Lower leg skin (tissue), 4 donors: ENCODE data around the gene MAST4. TPM values are rescaled to one million over a fixed set of nuclear protein-coding genes. Genes with fewer than 3 reads are reported as not detected.

Experiments used
- DNase-seq, 2 donors: peaks; one replicate each; pipeline ENCODE4 v3.0.0-alpha.2; 2019; ENCODE audit warnings: low spot score in 2 of 2
- H3K4me3 ChIP-seq: fragments of 200-600 bp; sonication (generic); 2 replicates; pipeline ENCODE4 v1.5.1; 2017; ENCODE audit warnings: mild to moderate bottlenecking, low read depth; ENCODE audit not compliant: poor library complexity, severe bottlenecking
- CTCF ChIP-seq, 3 donors: fragments of 450-650 bp; IDR thresholded peaks; one replicate each; pipeline ENCODE4 v1.5.1; 2016; ENCODE audit warnings: antibody characterized with exemption in 3 of 3, mild to moderate bottlenecking in 3 of 3, moderate library complexity in 2 of 3
- POLR2A ChIP-seq, 2 donors: fragments of 450-650 bp; IDR thresholded peaks; one replicate each; pipeline ENCODE4 v1.6.1; 2016 to 2017; ENCODE audit warnings: antibody characterized with exemption in 2 of 2, mild to moderate bottlenecking in 1 of 2, moderate library complexity in 1 of 2
- WGBS, 2 donors: methylation state at CpG; one replicate each; pipeline ENCODE4 v1.1.5; 2018; 5-methylcytosine and 5-hydroxymethylcytosine counted together
- intact Hi-C: fragments of 100-400 bp; cut with DNase I; formaldehyde crosslinking; loops from one replicate; pipeline ENCODE4 v1.15.0; 2023; ENCODE audit warnings: low total_unique reads
- total RNA-seq, 4 donors: library from RNA; depleted of rRNA; stranded (reverse); fragments of >200 nt; gene quantifications; one replicate each; pipeline ENCODE4 v1.1.0, GENCODE V29; 2016

Gene MAST4
- total RNA-seq, 4 donors from 2014 or later: 49.0 to 109 (median 55.5) TPM

- intact Hi-C loops: no loop called here
- WGBS, 2 donors: 79 to 84% methylated on average over 6 of the region's 6 CpGs
- no peak for TF ChIP-seq POLR2A (IDR thresholded peaks at IDR 0.05)
- TF ChIP-seq CTCF (IDR thresholded peaks at IDR 0.05): no peak
- H3K4me3 ChIP-seq: no peak overlapping the region
- no peak for DNase-seq
These were observed 378.1 kb downstream of the MAST4 start for GRCh38 chr5:66974256-66974655.

- TF ChIP-seq POLR2A (IDR thresholded peaks at IDR 0.05): no peak
- TF ChIP-seq CTCF (IDR thresholded peaks at IDR 0.05): no peak
- intact Hi-C loops: no loop called here
These were observed 379.9 kb downstream of the MAST4 start for GRCh38 chr5:66976108-66976507.

DNA sequence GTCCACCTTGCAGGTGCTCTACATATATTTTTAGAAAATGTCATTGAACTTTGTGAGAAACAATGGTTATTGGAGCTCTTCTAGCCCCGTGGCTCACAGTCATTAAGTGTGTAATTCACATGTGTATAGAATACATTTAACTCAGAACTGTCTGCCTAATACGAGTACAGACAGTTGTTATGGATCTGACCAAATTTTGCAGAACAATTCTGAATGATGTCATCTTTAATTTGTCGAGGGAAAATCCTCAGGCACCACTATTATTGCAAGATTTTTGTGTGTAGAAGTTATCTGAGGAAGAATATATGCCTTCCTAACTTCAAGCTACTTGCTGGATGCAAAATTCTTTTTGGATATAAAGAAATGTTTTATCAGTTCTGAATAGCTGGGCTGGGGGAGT lies 383.5 kb downstream of the MAST4 start:
- WGBS, 2 donors: 83 to 87% methylated on average over 3 of the region's 3 CpGs
- no peak for DNase-seq
- no peak overlapping the region for H3K4me3 ChIP-seq
- TF ChIP-seq POLR2A (IDR thresholded peaks at IDR 0.05): no peak
- TF ChIP-seq CTCF (IDR thresholded peaks at IDR 0.05): no peak
- intact Hi-C loops: loop anchor here (10.0 kb wide), 1 partner anchor 225 kb away; no protein-coding TSS in a partner anchor

More at GRCh38 chr5:66976108-66976507, 379.9 kb downstream of the MAST4 start:
- no peak for DNase-seq
- H3K4me3 ChIP-seq: no peak overlapping the region
- WGBS, 2 donors: 88 to 91% methylated on average over 4 of the region's 4 CpGs

GRCh38 chr5:66981266-66982055 lies 385.3 kb downstream of the MAST4 start:
- TF ChIP-seq CTCF (IDR thresholded peaks at IDR 0.05): no peak
- no peak for TF ChIP-seq POLR2A (IDR thresholded peaks at IDR 0.05)
- intact Hi-C loops: loop anchor here (10.0 kb wide), 1 partner anchor 223 kb away; no protein-coding TSS in a partner anchor
- 68 to 72% methylated on average over 5 of the region's 5 CpGs for WGBS, 2 donors

DNA sequence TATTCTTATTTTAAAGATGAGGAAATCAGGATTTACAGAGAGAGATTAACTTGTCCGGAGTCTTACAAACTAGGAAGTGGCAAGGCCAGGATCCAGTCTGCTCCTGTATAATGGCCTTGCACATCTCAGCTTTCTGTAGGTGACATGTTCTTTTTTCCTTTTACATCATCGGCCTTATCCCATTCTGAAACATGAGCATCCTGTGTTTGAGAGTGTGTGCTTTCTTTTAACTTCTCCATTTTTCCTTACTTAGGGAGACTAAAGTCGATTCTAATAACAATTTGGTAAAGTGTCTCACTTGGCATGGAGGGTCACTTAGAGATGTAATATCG lies 385.8 kb downstream of the MAST4 start:
- TF ChIP-seq CTCF (IDR thresholded peaks at IDR 0.05): no peak
- TF ChIP-seq POLR2A (IDR thresholded peaks at IDR 0.05): no peak
- WGBS, 2 donors: 82 to 89% methylated on average over 4 of the region's 4 CpGs
- no peak overlapping the region for H3K4me3 ChIP-seq
- DNase-seq: no peak
- intact Hi-C loops: loop anchor here (10.0 kb wide), 1 partner anchor 223 kb away; no protein-coding TSS in a partner anchor

More at GRCh38 chr5:66981266-66982055, 385.3 kb downstream of the MAST4 start:
- DNase-seq: no peak
- no peak overlapping the region for H3K4me3 ChIP-seq
